Activated CD4-positive, alpha-beta T cell treated with anti-CD3 and anti-CD28 coated beads, Interleukin-2, amount 50 U/mL, for 48 hours (primary cell): ENCODE measurements around the gene ZNHIT1.

ENCODE experiments used
- DNase-seq, 2 experiments: peaks; one replicate each; pipeline ENCODE4 v3.0.0-alpha.2; 2020

The ZNHIT1 gene

DNA sequence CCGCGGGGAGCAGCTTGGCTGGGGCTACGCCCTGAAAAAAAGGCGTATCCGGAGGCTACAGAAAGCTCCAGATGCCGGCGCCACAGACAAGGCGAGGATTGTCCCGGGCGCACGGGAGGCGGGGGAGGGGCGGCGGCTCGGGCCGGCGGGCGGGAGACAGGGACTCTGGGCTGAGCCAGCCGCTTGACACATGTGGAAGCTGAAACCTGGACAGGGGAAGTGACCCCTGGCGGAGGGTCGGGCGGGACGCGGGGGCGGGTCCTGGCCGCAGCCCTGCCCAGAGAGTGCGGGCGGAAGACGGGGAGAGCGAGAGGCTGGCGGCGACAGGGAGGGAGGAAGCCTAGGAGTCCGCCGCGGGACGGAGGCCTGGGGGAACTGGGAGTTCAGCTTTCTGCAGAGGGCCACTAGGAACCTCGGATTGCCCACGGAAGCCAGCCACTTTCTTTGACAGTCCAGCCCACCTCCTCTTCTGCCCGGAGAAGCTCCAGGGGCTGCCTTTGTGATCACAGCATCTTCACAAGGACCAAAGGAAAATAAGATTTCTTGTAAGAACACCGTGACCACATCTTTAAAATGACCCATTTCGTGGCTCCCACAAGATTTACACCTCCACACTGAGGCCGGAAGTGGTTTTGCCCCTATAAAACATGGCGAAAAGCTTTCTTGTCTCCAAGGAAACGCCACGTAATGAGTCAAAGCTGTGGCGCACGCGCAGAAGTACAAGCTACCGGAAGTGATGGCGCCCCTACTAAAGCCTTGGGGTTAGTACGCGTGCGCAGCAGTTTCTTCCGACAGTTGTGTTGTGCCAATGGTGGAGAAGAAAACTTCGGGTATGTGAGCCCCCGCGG is at the start of gene ZNHIT1, which contains the start of gene PLOD3:
Gene ZNHIT1, plus strand, starts transcription at position 778 of the 848 bp plus-strand sequence. Its CDS starts 31 bp downstream, at position 809.
Gene PLOD3, minus strand, starts transcription at position 194 of the 848 bp plus-strand sequence. CDS start 307 bp downstream, outside the sequence.
- DNase-seq: peak; percentile 93 to 96

DNA sequence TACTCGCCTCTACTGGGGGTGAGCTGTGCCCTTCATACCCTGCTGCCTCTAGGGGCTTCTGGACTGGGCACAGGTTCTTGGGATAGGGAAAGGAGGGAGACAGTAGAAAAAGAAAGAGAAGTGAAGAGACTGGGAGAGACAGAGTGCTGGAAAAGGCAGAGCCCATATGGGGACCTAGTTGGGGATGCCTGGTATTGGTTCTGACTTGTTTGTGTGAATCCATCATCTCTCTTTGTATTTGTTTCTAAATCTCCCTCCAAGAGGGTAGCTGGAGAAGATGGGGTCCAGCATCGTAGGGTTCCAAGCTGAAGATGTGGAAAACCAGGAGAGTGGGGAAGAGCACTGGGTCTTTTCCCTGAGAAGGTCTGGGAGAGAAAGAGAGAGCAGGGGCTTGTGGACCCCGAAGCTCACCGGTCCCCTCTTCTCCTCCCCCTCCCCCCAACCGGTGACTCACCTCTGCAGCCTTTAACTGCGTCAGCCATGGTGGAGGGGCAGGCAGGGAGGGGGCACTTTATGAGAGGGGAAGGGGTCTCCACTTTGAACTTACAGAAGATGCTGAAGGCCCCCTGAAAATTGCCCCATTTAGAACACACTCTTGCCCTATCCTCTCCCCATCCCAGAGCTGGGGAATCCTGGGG is 49.4 kb upstream of the ZNHIT1 start:
- no peak for DNase-seq

DNA sequence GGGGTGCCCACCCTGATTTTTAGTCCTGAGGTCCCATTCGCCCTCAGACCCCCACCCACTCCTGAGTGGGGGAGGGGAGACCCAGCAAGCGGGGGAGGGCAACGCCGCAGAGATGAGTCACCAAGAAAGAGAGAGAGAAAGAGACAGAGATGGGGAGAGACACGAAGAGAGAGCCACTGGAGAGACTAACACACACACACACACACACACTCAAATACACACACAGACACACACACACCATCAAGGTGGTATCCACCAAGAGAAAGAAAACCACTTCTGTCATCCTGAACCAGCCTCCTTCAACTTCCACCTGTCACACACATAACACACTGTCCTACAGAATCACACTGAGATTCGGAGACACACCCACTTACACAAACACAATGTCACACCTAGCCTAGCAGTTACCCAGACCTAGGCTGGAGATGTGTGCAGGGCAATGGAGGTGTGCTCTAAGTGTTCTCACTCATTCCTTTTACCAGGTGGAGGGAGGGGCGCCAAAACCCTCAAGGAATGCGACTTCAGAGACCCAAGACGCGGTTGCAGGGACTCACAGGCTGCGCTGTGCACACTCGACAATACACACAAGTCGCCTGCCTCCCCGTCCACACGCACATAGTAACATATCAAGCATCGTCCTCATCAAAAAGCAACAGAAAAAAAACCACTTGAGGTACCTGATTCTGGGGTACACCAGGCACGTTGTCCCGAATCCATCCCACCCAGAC is 48.7 kb upstream of the ZNHIT1 start:
- no peak for DNase-seq

DNA sequence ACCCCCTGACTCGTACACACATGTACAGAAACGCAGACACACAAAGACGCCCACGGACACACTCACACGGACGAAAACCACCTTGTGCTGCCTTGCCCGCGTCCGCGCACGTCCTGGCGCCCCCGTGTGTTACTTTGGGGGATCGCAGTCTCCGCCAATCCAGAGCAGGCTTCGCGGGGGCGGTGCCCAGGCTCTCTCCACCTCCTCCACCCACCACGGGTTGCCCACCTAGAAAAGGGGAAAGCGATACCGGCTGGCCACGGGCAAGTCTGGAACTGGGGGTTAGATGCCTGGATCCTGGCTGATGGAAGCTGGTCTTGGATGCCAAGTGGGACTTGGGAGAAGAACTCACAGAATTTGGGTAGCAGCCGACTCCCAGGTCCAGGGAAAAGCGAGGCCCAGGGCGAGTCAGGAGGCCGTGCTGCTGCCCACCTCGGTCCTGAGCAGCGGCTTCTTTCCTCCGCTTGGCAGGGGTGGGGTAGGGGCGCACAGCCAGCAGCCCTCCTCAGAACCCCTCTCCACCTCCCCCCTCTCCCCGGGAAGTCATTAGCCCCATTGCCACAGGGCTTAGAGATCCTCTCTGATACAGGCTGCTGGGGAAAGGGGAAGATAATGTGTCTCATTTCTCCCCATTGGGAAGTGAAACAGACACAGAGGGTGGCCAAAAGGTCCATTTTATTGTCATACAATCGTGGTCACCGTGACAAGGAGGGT is 48.0 kb upstream of the ZNHIT1 start:
- DNase-seq: peak; percentile 84 to 87

DNA sequence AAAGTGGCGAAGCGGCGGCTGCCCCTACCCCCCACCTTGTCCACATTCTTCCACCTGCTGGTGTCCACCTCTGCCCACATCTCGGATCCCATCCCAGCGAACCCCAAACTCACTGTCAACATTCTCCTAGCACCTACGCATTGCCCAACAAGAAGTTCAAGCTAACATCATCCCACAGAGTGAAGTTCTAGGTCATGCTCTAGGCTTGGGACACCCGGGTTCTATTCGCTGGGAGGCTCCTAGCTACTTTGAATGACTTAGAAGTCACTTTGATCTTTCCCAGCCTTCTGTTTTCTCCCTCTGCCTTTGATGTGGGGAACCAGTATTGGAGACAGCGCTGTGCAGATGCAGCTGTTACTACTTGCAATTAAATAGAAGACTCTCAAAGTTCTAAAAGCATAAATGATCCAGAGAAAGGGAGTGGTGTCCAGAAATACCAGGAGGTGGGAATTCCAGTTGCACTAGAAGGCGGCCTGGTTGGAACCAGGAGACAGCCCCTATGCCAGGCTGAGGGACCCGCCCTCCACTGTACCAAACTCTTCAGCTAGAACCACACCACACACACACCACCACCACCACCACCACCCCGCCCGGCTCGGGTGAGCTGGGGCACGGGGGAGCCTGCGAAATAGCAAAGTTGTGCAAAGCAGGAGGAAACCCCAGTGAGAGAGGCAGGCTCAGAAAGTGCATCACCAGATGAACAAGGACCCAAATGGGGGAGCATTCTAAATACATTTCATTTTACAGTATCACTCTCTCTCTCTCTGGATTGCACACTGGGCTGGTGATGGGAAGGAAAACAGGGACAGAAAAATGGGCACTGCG is 47.1 kb upstream of the ZNHIT1 start:
- DNase-seq: no peak

DNA sequence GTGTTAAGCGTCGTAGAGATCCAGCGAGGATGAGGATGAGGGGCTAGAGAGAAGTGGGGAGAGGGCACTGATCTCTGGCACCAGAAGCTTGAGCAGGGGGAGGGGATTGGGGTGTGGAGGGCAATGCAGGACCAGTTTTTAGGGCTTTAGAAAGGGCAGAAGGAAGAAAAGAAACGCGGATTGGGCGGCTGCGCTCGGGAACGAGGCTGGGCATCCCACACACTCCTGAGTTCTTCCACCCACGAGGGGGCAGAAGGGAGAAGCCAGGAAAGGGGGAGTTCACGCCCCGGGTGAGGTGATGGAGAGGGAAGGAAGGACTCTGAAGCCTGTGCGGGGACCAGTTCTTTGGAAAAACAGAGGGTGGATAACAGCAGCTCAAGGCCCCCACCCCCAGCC is 46.5 kb upstream of the ZNHIT1 start:
- DNase-seq: no peak

DNA sequence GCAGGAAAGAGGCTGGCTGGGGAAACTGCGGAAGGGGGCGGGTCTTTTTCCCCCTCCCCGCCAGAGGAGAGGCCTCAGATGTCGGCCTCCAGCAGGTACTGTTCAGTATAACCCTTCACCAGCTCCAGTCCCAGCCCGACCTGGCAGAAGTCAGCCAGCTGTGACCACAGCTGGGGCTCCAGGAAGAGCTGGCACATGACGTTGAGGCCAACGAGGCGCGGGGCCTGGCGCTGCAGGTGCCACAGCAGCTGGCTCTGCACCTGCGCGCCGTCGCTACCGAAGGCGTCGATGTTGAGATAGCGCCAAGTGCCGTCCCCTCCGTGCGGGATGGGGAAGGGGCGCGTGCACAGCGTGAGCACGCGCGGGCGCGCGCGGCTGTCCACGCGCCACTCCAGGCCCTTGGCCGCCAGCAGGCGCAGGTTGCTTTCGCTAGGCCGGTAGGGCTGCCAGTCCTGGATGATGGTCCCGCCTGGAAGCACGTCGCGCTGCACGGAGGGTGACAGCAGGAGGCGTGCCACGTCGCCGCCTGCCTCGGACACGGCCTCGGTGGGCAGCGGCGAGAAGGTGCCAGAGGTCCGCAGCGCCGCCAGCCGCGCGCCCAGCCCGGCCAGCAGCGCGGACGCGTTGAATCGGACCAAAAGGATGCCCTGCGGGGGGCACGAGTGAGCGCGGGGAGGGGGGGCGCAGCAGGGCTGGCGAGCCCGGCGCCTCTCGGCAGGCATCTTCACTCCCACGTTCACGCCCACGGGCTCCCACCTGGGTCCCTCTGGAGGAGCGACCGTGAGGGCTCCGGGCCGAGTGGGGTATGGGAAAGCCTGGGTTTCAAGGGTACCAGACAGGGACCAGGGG is 45.7 kb upstream of the ZNHIT1 start:
- DNase-seq: no peak

DNA sequence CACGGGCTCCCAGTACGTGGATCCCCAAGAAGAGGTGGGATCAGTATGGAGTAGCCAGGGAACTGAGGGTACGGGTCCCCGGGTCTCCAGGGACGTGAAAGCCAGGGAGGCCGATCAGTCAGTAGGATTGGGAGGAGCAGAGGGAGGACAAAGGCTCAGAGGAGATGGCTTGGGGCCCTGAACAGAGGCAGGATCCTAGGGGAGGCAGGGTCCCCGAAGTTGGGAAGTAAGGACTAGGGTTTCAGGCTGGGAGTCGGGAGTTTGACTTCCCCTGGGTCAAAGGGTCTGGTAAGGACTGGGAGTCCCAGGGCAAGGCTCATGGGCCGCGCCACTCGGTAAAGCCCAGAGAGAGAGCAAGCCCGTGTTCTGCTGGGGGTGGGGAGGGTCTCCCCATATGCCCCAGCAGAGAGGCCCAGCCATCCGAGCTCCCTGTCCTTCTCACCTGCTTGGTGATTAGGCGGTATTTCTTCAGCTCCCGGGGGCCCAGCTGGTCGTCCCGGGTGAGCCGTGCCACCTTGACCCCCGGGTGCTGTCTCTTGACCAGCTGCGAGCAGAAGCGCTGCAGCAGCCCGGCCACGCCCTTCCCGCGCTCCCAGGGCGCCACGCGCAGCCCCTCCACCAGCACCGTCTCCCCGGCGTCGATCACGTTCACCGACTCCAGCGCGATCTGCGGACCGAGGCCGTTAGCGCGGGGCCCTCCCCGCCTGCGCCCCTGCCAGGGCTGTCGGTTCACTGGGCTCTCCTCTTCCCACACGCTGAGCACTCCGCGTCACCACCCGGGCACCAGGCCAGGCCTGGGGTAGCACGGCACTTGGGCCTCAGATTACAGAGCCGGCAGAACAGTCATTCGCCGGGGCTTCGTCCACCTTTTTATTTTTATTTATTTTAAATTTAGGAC is 44.9 kb upstream of the ZNHIT1 start:
- no peak for DNase-seq

DNA sequence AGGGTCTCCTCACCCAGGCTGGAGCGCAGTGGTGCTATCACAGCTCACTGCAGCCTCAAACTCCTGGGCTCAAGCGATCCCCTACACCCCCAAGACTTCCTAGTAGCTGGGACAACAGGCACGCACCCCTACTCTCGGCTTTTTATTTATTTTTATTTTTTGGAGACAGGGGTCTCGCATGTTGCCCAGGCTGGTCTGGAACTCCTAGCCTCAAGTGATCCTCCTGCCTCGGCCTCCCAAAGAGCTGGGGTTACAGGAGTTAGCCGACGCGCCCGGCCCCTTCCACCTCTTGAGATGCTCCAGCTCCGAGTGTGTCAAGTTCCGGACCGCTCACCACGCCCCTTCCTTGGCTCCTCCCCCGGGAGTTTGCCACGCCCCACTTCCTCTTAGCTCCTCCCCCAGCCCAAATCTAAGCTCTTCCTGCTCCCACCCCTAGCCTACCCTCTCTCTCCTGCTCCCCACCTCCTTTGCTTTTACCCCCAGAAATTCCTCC is 44.2 kb upstream of the ZNHIT1 start:
- DNase-seq: peak; percentile 72 to 75

DNA sequence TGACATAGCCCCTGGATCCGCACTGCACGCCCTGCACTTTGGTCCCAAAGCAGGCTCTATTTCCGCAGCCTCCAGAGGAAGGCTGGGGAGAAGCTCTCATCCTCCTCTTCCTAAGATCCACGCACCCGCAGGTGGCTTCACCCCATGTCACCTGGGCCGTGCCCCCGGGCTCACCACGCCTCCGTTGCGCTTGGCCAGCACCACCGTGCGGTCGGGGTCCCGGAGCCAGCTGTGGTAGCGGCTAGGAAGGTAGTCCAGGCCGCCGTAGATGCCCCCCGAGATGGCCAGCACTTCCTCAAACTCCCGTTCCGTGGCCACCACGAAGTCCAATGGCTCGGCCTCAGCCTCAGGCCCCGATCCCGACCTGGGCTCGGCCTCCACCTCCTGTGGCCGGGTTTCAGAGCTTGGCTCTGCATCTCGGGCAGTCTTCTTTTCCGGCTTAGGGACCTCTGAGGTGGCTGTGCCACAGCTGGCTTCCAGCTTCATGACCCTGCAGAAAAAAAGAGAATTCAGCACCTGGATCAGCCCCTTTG is 43.6 kb upstream of the ZNHIT1 start:
- DNase-seq: no peak

DNA sequence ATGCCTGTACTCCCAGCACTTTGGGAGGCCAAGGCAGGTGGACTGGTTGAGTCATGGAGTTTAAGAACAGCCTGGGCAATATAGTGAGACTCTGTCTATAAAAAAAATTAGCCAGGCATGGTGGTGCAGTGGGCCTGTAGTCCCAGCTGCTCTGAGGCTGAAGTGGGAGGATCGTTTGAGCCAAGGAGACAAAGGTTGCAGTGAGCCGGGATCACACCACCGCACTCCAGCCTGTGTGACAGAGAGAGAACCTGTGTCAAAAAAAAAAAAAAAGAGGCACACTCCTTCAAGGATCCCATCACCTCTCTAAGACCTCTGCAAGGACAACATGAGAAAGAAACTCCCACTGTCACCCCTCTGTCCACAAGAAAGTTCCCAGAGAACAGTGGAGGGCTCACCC is 42.3 kb upstream of the ZNHIT1 start:
- DNase-seq: no peak

DNA sequence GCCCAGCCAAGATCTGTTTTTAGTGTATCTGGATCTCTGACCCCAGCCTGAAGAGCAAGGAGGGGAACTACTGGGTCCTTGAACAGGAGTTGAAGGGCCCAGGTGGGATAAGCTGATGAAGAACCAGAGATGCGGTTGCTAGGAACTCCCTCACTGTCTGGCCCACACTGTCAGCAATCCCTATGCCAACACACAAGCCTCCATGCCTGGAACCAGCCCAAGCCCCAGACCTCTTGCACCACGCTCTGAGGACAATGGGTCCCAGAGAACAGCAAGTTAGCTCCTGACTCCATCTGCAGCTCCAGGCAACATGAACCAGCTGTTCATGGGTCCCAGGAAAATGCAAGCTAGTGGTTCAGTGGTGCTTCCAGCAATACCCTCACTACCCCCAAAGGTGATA is 40.3 kb upstream of the ZNHIT1 start:
- DNase-seq: no peak

DNA sequence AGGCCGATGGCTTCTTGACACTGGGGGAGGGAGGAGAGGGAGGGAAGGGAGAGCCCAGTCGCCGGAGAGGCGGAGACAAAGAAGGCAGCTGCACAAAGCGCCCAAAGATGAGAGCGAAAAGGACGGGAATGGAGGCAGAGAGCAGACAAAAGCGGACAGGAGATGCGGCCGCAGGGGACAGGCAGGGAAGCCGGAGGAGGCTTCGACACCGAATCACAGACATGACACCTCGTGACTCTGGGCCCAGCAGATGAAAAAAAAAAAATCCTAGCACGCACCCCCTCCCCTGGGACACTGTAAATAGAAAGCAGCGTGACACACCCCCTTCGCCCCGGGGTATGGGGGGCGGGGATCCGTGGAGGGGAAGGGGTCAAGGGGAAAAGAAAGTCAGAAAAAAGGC is 38.8 kb upstream of the ZNHIT1 start:
- DNase-seq: no peak

DNA sequence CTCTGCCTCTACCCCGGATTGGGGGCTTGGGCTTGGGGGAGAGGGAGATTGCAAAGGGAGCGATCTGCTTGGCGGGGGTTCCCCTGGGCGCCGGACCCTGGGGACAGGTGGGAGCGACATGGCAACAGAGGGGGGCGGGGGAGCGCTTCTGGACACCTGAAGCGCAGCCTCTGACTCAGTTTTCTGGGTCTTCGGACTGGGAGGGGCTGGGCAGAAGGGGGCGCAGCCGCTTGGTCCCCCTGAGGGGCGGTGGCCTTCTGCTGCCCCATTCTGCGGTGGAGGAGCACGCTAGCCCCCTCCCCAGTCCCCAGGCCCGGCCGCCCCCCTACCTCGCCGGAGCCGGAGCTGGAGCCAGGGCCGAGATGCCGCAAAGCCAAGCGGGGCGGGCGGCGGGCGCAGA is 38.3 kb upstream of the ZNHIT1 start:
- no peak for DNase-seq

DNA sequence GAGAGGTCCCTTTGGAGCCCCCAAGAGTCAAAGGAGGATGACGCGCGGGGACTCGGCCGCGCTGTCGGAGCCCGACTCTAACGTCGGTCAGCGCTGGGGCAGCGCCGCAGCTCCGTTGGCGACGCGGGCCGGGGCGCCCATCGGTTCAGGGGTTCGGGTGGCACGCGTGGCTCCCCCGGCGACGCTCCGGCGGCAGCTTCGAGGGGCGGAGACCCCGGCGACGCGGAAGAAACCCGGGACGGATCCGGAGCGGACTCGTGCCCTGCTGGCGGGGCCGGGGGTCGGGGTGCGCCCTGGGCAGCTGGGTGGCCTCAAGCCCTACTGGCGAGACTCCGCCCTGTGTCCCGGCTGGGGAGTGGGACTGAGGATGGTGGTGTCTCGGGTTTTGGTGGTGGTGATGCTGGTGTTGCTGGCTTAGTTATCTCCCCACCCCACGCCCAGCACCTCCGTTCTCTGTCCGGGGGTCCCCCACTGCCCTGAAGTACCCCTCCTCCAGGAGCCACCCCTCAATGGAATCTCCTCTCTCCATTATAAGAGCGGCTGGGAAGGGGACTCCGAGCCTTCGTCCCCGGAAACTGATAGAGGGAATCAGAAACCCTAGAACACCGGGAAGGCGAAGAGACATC is 37.7 kb upstream of the ZNHIT1 start, which contains the start of gene NAT16:
Gene NAT16, minus strand, starts transcription at position 164 of the 626 bp plus-strand sequence. CDS start 5,486 bp downstream, outside the sequence.
- DNase-seq: no peak

DNA sequence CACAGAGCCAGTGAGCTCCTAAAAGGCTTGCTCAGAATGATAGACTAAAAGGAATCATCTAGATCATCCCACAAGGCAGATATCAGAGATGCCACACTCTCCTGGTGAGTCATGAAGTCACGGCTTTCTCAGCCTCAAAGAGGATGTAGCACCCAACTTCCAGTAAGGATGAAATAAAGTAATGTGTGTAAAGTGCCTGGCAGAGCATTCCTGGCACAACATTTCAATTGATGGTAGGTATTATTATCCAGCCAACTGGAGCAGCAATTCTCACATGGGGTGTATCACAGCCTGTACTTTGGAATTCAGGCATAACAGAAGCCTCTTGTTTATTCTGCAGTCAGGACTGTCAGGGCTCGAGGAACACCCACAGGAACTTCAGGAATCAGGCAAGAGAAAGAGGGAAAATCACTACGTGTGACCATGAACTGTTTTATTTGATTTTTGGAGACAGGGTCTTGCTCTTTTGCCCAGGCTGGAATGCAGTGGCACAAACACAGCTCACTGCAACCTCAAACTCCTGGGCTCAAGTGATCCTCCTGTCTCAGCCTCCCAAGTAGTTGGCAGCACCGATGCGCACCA is 32.6 kb upstream of the ZNHIT1 start:
- DNase-seq: no peak

DNA sequence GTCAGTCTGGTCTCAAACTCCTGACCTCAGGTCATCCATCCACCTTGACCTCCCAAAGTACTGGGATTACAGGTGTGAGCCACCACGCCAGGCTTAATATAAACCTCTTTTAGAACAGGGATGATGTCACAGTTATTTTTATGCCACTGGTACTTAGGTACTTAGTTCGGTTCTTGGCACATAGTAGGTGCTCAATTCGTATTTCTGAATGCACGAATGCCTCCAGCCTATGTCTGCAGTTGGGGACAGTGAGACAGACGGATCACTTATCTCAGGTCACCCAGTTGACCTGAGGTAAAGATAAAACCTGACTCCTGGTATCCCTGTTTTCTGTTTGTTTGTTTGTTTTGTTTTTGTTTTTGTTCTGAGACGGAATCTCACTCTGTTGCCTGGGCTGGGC is 31.8 kb upstream of the ZNHIT1 start:
- DNase-seq: no peak

DNA sequence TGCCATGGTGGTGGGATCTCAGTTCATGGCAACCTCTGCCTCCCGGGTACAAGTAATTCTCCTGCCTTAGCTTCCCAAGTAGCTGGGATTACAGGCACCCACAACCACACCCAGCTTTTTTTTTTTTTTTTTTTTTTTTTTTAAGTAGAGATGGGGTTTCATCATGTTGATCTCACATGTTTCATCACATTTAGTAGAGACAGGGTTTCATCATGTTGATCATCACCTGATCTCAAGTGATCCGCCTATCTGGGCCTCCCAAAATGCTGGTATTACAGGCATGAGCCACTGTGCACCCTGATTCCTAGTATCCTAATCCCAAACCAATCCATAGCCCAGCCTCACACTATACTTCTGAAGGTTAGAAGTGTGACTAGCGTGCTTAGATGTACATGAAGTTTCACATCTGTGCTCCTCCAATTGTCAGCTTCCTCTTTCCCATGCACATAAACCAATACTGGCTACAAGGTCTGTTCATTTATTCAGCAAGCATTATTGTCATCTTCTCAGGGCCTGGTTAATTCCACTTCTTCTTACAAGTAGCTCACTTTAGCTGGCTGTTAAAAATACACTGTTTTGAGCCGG is 31.0 kb upstream of the ZNHIT1 start:
- no peak for DNase-seq
